Measurements from ENCODE around the gene ARSG. TPM values are rescaled to one million over a fixed set of nuclear protein-coding genes. Genes with fewer than 3 reads are reported as not detected.

The ARSG gene
- total and polyA plus RNA-seq, 2 experiments from 2014 or later = 1.7 to 5.1 TPM

DNA sequence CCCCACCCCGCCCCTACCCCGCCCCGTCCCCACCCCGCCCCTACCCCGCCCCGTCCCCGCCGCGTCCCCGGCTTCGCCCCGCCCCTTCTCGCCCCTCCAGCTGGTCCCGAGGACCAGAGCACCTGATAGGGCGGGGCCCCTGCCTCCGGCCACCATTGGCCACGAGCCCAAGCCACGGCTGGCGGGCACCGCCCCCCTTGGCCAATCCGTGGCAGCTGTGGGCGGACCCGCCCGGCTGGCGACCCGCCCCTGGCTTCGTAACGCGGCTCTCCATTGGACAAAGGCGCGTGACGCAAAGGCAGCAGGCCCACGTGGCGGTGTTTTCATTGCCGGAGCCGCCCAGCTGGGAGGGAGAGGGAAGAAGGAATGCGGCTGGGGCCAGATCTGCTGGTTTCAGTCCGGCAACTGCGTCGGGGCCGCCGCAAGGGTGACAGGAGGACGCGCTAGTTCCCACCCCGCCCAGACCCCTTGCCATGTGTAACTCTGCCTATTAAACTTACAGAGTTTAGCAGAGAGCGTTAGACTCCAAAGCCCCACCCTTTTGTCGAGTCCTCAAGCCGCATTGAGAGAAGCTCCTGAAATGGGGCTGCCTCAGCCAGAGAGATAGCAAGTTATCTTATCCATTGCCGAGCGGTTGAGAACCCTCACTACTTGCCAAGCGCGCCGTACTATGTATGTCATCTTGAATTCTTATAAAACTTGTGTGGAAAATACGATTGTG, 166.4 kb downstream of the ARSG start:
- no peaks in the 10 kb centered on the region for H3K36me3 ChIP-seq (ENCODE audit: insufficient read depth)
- Mint-ChIP-seq H3K4me3 (peak overlapping the region; percentile 79), H3K4me1 (peaks cover 58% of the 10 kb centered on the region), H3K36me3 (ENCODE audit: low read depth) (no peaks in the 10 kb centered on the region), H3K27me3 (ENCODE audit: insufficient read depth, low read depth, poor library complexity) (peaks cover 8% of the 10 kb centered on the region), H3K9me3 (no peaks in the 10 kb centered on the region; the same call in 2 of the 3 replicates), H3K27ac (peak overlapping the region; percentile 72; the same call in 1 of the 2 replicates)
- peak overlapping the region; percentile 86 for H2AFZ ChIP-seq
- peaks cover 4% of the 10 kb centered on the region; the same call in 1 of the 2 replicates for H3F3A ChIP-seq (replicated peaks; ENCODE audit: low read depth)
- peaks cover 53% of the 10 kb centered on the region for H3K4me1 ChIP-seq (ENCODE audit: insufficient read depth)
- peaks cover 7% of the 10 kb centered on the region; the same call in 1 of the 2 replicates for H3K27me3 ChIP-seq (ENCODE audit: insufficient read depth)
- H4K20me1 ChIP-seq (replicated peaks; ENCODE audit: insufficient read depth) = no peaks in the 10 kb centered on the region
- H3K79me2 ChIP-seq (replicated peaks; ENCODE audit: insufficient read depth) = no peaks in the 10 kb centered on the region
- DNase-seq (ENCODE audit: low spot score) = peak; percentile 99
- no peak overlapping the region for H3K27ac ChIP-seq (ENCODE audit: low read depth)
- H3K4me3 ChIP-seq = peak overlapping the region; percentile 69
- TF ChIP-seq EZH2 (IDR thresholded peaks at IDR 0.05; ENCODE audit: low read depth, unreplicated experiment) = no peak
- TF ChIP-seq, protein P1, sequence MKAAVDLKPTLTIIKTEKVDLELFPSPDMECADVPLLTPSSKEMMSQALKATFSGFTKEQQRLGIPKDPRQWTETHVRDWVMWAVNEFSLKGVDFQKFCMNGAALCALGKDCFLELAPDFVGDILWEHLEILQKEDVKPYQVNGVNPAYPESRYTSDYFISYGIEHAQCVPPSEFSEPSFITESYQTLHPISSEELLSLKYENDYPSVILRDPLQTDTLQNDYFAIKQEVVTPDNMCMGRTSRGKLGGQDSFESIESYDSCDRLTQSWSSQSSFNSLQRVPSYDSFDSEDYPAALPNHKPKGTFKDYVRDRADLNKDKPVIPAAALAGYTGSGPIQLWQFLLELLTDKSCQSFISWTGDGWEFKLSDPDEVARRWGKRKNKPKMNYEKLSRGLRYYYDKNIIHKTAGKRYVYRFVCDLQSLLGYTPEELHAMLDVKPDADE (IDR thresholded peaks at IDR 0.05) = no peak
- TF ChIP-seq STAT1 (IDR thresholded peaks at IDR 0.05; ENCODE audit: unreplicated experiment) = no peak
- TF ChIP-seq, protein P2, sequence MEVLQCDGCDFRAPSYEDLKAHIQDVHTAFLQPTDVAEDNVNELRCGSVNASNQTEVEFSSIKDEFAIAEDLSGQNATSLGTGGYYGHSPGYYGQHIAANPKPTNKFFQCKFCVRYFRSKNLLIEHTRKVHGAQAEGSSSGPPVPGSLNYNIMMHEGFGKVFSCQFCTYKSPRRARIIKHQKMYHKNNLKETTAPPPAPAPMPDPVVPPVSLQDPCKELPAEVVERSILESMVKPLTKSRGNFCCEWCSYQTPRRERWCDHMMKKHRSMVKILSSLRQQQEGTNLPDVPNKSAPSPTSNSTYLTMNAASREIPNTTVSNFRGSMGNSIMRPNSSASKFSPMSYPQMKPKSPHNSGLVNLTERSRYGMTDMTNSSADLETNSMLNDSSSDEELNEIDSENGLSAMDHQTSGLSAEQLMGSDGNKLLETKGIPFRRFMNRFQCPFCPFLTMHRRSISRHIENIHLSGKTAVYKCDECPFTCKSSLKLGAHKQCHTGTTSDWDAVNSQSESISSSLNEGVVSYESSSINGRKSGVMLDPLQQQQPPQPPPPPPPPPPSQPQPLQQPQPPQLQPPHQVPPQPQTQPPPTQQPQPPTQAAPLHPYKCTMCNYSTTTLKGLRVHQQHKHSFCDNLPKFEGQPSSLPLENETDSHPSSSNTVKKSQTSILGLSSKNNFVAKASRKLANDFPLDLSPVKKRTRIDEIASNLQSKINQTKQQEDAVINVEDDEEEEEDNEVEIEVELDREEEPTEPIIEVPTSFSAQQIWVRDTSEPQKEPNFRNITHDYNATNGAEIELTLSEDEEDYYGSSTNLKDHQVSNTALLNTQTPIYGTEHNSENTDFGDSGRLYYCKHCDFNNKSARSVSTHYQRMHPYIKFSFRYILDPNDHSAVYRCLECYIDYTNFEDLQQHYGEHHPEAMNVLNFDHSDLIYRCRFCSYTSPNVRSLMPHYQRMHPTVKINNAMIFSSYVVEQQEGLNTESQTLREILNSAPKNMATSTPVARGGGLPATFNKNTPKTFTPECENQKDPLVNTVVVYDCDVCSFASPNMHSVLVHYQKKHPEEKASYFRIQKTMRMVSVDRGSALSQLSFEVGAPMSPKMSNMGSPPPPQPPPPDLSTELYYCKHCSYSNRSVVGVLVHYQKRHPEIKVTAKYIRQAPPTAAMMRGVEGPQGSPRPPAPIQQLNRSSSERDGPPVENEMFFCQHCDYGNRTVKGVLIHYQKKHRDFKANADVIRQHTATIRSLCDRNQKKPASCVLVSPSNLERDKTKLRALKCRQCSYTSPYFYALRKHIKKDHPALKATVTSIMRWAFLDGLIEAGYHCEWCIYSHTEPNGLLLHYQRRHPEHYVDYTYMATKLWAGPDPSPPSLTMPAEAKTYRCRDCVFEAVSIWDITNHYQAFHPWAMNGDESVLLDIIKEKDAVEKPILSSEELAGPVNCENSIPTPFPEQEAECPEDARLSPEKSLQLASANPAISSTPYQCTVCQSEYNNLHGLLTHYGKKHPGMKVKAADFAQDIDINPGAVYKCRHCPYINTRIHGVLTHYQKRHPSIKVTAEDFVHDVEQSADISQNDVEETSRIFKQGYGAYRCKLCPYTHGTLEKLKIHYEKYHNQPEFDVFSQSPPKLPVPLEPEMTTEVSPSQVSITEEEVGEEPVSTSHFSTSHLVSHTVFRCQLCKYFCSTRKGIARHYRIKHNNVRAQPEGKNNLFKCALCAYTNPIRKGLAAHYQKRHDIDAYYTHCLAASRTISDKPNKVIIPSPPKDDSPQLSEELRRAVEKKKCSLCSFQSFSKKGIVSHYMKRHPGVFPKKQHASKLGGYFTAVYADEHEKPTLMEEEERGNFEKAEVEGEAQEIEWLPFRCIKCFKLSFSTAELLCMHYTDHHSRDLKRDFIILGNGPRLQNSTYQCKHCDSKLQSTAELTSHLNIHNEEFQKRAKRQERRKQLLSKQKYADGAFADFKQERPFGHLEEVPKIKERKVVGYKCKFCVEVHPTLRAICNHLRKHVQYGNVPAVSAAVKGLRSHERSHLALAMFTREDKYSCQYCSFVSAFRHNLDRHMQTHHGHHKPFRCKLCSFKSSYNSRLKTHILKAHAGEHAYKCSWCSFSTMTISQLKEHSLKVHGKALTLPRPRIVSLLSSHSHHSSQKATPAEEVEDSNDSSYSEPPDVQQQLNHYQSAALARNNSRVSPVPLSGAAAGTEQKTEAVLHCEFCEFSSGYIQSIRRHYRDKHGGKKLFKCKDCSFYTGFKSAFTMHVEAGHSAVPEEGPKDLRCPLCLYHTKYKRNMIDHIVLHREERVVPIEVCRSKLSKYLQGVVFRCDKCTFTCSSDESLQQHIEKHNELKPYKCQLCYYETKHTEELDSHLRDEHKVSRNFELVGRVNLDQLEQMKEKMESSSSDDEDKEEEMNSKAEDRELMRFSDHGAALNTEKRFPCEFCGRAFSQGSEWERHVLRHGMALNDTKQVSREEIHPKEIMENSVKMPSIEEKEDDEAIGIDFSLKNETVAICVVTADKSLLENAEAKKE (CRISPR knock-in tag; IDR thresholded peaks at IDR 0.05) = no peak
- no peak for TF ChIP-seq JUNB (IDR thresholded peaks at IDR 0.05; ENCODE audit: unreplicated experiment)
- TF ChIP-seq CREB1 (CRISPR knock-in tag; IDR thresholded peaks at IDR 0.05; ENCODE audit: low read depth) = peak; percentile 88
- no peak for TF ChIP-seq EZH2phosphoT487 (IDR thresholded peaks at IDR 0.05; ENCODE audit: unreplicated experiment)
- TF ChIP-seq, protein P3, sequence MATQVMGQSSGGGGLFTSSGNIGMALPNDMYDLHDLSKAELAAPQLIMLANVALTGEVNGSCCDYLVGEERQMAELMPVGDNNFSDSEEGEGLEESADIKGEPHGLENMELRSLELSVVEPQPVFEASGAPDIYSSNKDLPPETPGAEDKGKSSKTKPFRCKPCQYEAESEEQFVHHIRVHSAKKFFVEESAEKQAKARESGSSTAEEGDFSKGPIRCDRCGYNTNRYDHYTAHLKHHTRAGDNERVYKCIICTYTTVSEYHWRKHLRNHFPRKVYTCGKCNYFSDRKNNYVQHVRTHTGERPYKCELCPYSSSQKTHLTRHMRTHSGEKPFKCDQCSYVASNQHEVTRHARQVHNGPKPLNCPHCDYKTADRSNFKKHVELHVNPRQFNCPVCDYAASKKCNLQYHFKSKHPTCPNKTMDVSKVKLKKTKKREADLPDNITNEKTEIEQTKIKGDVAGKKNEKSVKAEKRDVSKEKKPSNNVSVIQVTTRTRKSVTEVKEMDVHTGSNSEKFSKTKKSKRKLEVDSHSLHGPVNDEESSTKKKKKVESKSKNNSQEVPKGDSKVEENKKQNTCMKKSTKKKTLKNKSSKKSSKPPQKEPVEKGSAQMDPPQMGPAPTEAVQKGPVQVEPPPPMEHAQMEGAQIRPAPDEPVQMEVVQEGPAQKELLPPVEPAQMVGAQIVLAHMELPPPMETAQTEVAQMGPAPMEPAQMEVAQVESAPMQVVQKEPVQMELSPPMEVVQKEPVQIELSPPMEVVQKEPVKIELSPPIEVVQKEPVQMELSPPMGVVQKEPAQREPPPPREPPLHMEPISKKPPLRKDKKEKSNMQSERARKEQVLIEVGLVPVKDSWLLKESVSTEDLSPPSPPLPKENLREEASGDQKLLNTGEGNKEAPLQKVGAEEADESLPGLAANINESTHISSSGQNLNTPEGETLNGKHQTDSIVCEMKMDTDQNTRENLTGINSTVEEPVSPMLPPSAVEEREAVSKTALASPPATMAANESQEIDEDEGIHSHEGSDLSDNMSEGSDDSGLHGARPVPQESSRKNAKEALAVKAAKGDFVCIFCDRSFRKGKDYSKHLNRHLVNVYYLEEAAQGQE (IDR thresholded peaks at IDR 0.05; ENCODE audit: unreplicated experiment) = no peak
- TF ChIP-seq NANOG (IDR thresholded peaks at IDR 0.05; ENCODE audit: borderline replicate concordance) = no peak
- no peak for TF ChIP-seq ZNF331 (CRISPR knock-in tag; IDR thresholded peaks at IDR 0.05; ENCODE audit: low read depth)
- TF ChIP-seq, protein P4, sequence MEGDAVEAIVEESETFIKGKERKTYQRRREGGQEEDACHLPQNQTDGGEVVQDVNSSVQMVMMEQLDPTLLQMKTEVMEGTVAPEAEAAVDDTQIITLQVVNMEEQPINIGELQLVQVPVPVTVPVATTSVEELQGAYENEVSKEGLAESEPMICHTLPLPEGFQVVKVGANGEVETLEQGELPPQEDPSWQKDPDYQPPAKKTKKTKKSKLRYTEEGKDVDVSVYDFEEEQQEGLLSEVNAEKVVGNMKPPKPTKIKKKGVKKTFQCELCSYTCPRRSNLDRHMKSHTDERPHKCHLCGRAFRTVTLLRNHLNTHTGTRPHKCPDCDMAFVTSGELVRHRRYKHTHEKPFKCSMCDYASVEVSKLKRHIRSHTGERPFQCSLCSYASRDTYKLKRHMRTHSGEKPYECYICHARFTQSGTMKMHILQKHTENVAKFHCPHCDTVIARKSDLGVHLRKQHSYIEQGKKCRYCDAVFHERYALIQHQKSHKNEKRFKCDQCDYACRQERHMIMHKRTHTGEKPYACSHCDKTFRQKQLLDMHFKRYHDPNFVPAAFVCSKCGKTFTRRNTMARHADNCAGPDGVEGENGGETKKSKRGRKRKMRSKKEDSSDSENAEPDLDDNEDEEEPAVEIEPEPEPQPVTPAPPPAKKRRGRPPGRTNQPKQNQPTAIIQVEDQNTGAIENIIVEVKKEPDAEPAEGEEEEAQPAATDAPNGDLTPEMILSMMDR (conservative IDR thresholded peaks at IDR 0.05; ENCODE audit: low read depth in 2 of 2) = no peak
- 0 out of 2 replicates have a peak, but pooled peaks have one; percentile 31 for TF ChIP-seq POLR2AphosphoS5 (IDR thresholded peaks at IDR 0.05; ENCODE audit: low read depth)
- H3K4me2 ChIP-seq = peak overlapping the region; percentile 88
- ATAC-seq = peak; percentile 84
- no peaks in the 10 kb centered on the region for H3K9me2 ChIP-seq (ENCODE audit: insufficient read depth)
